ENCODE results near the gene ALOX5AP.
"Not testable (repeated sequence)": the region's sequence is repeated elsewhere in the genome, so short reads cannot be mapped to it uniquely, and the experiment has no call there.

Gene ALOX5AP

GRCh38 chr13:30746791-30747190 is 11.4 kb downstream of the ALOX5AP start:
- no peak for TF ChIP-seq CTCF (IDR thresholded peaks at IDR 0.05; ENCODE audit: borderline replicate concordance, control extremely low read depth, extremely low read depth, insufficient read depth, missing control alignments)
- DNase-seq (ENCODE audit: low spot score): no peak
- in situ Hi-C loops (cut with MboI; ENCODE audit: low sequenced_read_pairs, unreplicated experiment): no loop called here

- DNase-seq (ENCODE audit: low spot score); in situ Hi-C loops (cut with MboI; ENCODE audit: low sequenced_read_pairs, unreplicated experiment): not testable (repeated sequence)
Measured at GRCh38 chr13:30747845-30748244, 12.5 kb downstream of the ALOX5AP start.

GRCh38 chr13:30748717-30749116 is 13.4 kb downstream of the ALOX5AP start:
- in situ Hi-C loops (cut with MboI; ENCODE audit: low sequenced_read_pairs, unreplicated experiment): no loop called here

GRCh38 chr13:30750036-30750435 is 14.7 kb downstream of the ALOX5AP start:
- in situ Hi-C loops (cut with MboI; ENCODE audit: low sequenced_read_pairs, unreplicated experiment): no loop called here
- DNase-seq (ENCODE audit: low spot score): no peak
- TF ChIP-seq CTCF (IDR thresholded peaks at IDR 0.05; ENCODE audit: borderline replicate concordance, control extremely low read depth, extremely low read depth, insufficient read depth, missing control alignments): no peak

More at GRCh38 chr13:30748717-30749116, 13.4 kb downstream of the ALOX5AP start:
- DNase-seq (ENCODE audit: low spot score): no peak
- TF ChIP-seq CTCF (IDR thresholded peaks at IDR 0.05; ENCODE audit: borderline replicate concordance, control extremely low read depth, extremely low read depth, insufficient read depth, missing control alignments): no peak

GRCh38 chr13:30751183-30751933 is 16.0 kb downstream of the ALOX5AP start:
- no peak for DNase-seq (ENCODE audit: low spot score)
- TF ChIP-seq CTCF (IDR thresholded peaks at IDR 0.05; ENCODE audit: borderline replicate concordance, control extremely low read depth, extremely low read depth, insufficient read depth, missing control alignments): no peak
- in situ Hi-C loops (cut with MboI; ENCODE audit: low sequenced_read_pairs, unreplicated experiment): no loop called here

- no peak for DNase-seq (ENCODE audit: low spot score)
- no peak for TF ChIP-seq CTCF (IDR thresholded peaks at IDR 0.05; ENCODE audit: borderline replicate concordance, control extremely low read depth, extremely low read depth, insufficient read depth, missing control alignments)
- in situ Hi-C loops (cut with MboI; ENCODE audit: low sequenced_read_pairs, unreplicated experiment): no loop called here
Measured at GRCh38 chr13:30752201-30752797, 17.0 kb downstream of the ALOX5AP start.

GRCh38 chr13:30753030-30753616 is 17.8 kb downstream of the ALOX5AP start:
- DNase-seq (ENCODE audit: low spot score): no peak
- in situ Hi-C loops (cut with MboI; ENCODE audit: low sequenced_read_pairs, unreplicated experiment): no loop called here
- no peak for TF ChIP-seq CTCF (IDR thresholded peaks at IDR 0.05; ENCODE audit: borderline replicate concordance, control extremely low read depth, extremely low read depth, insufficient read depth, missing control alignments)
